ENCODE results near the gene CACNG4.

DNA sequence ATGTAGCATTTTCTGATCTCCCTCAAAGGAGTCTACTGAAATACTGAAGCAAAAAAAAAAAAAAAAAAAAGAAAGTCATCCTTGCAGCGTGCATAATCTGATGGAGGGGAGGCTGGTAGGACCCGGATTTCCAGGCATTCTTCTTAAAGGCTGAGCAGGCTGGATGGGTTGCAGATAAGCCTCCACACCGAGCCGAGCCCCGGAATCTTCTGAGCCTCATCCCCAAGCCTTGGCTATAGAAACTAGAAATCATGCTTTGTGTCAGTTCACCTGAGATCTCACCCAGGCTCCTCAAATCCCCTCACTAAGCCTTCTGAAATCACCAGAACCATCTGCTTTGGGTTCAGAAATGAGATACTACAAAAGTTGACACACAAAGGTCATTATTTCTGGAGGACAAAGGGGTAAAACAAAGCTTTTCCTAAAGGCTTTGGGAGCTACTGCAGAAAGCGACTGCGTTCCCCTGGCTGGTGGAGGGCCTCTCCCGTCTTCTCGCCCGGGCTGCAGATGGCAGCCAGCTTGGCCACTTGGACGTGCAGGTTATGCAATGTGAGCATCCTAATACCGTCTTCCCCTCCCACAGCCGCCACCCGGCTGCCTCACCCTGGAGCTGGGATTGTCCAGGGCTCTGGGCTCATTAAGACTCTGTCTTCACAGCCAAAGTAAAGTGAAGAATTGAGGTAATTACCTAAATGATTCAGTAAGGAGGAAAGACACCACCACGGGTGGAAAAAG is 4.7 kb upstream of the CACNG4 start:
- TF ChIP-seq, protein P1, sequence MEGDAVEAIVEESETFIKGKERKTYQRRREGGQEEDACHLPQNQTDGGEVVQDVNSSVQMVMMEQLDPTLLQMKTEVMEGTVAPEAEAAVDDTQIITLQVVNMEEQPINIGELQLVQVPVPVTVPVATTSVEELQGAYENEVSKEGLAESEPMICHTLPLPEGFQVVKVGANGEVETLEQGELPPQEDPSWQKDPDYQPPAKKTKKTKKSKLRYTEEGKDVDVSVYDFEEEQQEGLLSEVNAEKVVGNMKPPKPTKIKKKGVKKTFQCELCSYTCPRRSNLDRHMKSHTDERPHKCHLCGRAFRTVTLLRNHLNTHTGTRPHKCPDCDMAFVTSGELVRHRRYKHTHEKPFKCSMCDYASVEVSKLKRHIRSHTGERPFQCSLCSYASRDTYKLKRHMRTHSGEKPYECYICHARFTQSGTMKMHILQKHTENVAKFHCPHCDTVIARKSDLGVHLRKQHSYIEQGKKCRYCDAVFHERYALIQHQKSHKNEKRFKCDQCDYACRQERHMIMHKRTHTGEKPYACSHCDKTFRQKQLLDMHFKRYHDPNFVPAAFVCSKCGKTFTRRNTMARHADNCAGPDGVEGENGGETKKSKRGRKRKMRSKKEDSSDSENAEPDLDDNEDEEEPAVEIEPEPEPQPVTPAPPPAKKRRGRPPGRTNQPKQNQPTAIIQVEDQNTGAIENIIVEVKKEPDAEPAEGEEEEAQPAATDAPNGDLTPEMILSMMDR (IDR thresholded peaks at IDR 0.05 in 2 of 3, conservative IDR thresholded peaks at IDR 0.05 in 1 of 3; ENCODE audit: borderline replicate concordance in 1 of 3, insufficient read depth in 1 of 3, low read depth in 2 of 3, low read length in 2 of 3): no peak
- TF ChIP-seq POLR2A (IDR thresholded peaks at IDR 0.05; ENCODE audit: borderline replicate concordance, extremely low read depth, insufficient read depth, insufficient read length) (no peak), RAD21 (IDR thresholded peaks at IDR 0.05; ENCODE audit: low read depth) (no peak), EZH2phosphoT487 (IDR thresholded peaks at IDR 0.05; ENCODE audit: borderline replicate concordance) (no peak)

All from HCT116 (cell line).